OCI-LY7 (cell line): ENCODE data around the gene ICA1L.

Experiments
- CTCF ChIP-seq: fragments of 200-600 bp; sonication (generic); conservative IDR thresholded peaks from 2 replicates; pipeline ENCODE4 v1.5.1; 2014; ENCODE audit warnings: mild to moderate bottlenecking, antibody characterized with exemption, low read length, moderate library complexity, mixed read lengths
- EZH2phosphoT487 ChIP-seq: fragments of 200-600 bp; sonication (generic); IDR thresholded peaks from 2 replicates; pipeline ENCODE4 v1.6.1; 2018; ENCODE audit warnings: low read depth, borderline replicate concordance, mild to moderate bottlenecking, mixed run types, antibody characterized with exemption, low read length, moderate library complexity, mixed read lengths

GRCh38 chr2:202797944-202798343 lies 73.6 kb downstream of the ICA1L start:
- TF ChIP-seq CTCF: no peak
- TF ChIP-seq EZH2phosphoT487: no peak
